Hepatocyte (in vitro differentiated cells): ENCODE data around the gene MBTPS2. TPM values are rescaled to one million over a fixed set of nuclear protein-coding genes. Genes with fewer than 3 reads are reported as not detected.

Source experiments
- DNase-seq: peaks from one replicate; pipeline ENCODE4 v3.0.0-alpha.2; 2016; ENCODE audit warnings: low spot score
- H2AFZ ChIP-seq: fragments of 200-600 bp; sonication (generic); 2 replicates; pipeline ENCODE4 v1.6.0; 2016; ENCODE audit warnings: antibody characterized with exemption, mild to moderate bottlenecking
- H3K27ac ChIP-seq: fragments of 200-600 bp; sonication (generic); 2 replicates; pipeline ENCODE4 v1.5.1; 2016; ENCODE audit warnings: mild to moderate bottlenecking
- H3K27me3 ChIP-seq: fragments of 200-600 bp; sonication (generic); 2 replicates; pipeline ENCODE4 v1.6.1; 2016
- H3K36me3 ChIP-seq: fragments of 200-600 bp; sonication (generic); replicated peaks from 2 replicates; pipeline ENCODE4 v1.5.1; 2016; ENCODE audit warnings: low read depth; ENCODE audit not compliant: insufficient read depth
- H3K4me1 ChIP-seq: fragments of 200-600 bp; sonication (generic); 2 replicates; pipeline ENCODE4 v1.5.1; 2016; ENCODE audit warnings: mild to moderate bottlenecking, moderate library complexity; ENCODE audit not compliant: insufficient read depth
- H3K4me2 ChIP-seq: fragments of 200-600 bp; sonication (generic); 2 replicates; pipeline ENCODE4 v1.6.0; 2016
- H3K4me3 ChIP-seq: fragments of 200-600 bp; sonication (generic); 2 replicates; pipeline ENCODE4 v1.5.1; 2016; ENCODE audit warnings: mild to moderate bottlenecking
- H3K79me2 ChIP-seq: fragments of 200-600 bp; sonication (generic); 2 replicates; pipeline ENCODE4 v1.6.0; 2017; ENCODE audit warnings: mild to moderate bottlenecking
- H3K9me2 ChIP-seq: fragments of 200-600 bp; sonication (generic); replicated peaks from 2 replicates; pipeline ENCODE4 v1.6.0; 2017; ENCODE audit warnings: mild to moderate bottlenecking; ENCODE audit not compliant: insufficient read depth
- H3K9me3 ChIP-seq: fragments of 200-600 bp; sonication (generic); 2 replicates; pipeline ENCODE4 v1.5.1; 2016; ENCODE audit warnings: low read depth, mild to moderate bottlenecking
- H4K20me1 ChIP-seq: fragments of 200-600 bp; sonication (generic); 2 replicates; pipeline ENCODE4 v1.6.0; 2016; ENCODE audit warnings: mild to moderate bottlenecking; ENCODE audit not compliant: insufficient read depth, poor library complexity, severe bottlenecking
- EZH2 ChIP-seq: fragments of 200-600 bp; sonication (generic); IDR thresholded peaks from 2 replicates; pipeline ENCODE4 v1.6.1; 2016; ENCODE audit warnings: antibody characterized with exemption, mild to moderate bottlenecking, borderline replicate concordance
- EZH2phosphoT487 ChIP-seq: fragments of 200-600 bp; sonication (generic); IDR thresholded peaks from one replicate; pipeline ENCODE4 v1.6.1; 2018; ENCODE audit warnings: antibody characterized with exemption, mild to moderate bottlenecking, low read depth, moderate library complexity; ENCODE audit not compliant: unreplicated experiment, severe bottlenecking
- WGBS: methylation state at CpG from one replicate; pipeline ENCODE4 v1.1.6; 2016; ENCODE audit warnings: low lambda C conversion rate; ENCODE audit errors: missing lambda C conversion rate; 5-methylcytosine and 5-hydroxymethylcytosine counted together
- polyA plus RNA-seq: library from polyadenylated mRNA; unstranded; fragments of >200 nt; fragmentation: Nextera tagmentation; extraction: Ambion mirVana; gene quantifications from 2 replicates; pipeline ENCODE4 v1.2.1, GENCODE V29; 2016
- total RNA-seq: library from RNA; depleted of rRNA; stranded (reverse); fragments of >200 nt; gene quantifications from 2 replicates; pipeline ENCODE4 v1.2.3, GENCODE V29; 2014
- TF ChIP-seq, protein P1 (sequence below): fragments of 200-600 bp; sonication (generic); IDR thresholded peaks from 2 replicates; pipeline ENCODE4 v1.5.1; 2016; ENCODE audit warnings: antibody characterized with exemption, mild to moderate bottlenecking; ENCODE audit not compliant: poor library complexity

Gene MBTPS2
- total and polyA plus RNA-seq, 2 experiments from 2014 or later = 18.4 to 19.9 TPM

DNA sequence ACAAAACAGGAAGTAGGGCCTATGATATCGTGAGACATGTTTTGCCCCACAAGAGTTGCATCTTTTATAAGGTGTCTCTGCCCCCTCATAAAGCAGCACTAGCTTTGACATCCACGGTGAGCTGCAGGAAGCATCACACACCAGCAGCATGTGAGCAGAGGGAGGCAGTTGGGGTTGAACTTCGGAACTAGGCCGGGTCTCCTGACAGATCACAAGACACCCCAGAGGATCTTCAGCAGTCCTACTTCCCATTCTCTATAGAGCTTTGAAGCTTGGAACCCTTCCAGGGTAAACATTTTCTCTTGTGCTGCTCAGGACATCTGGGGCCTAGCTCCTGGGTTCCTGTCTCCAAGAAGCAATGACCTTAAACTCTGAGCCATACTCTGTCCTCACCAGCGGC, 43.8 kb downstream of the MBTPS2 start:
- H3K4me1 ChIP-seq = no peaks in the 10 kb centered on the region
- no peak overlapping the region for H3K4me3 ChIP-seq
- H3K79me2 ChIP-seq = no peaks in the 10 kb centered on the region
- no peak overlapping the region for H2AFZ ChIP-seq
- H3K9me2 ChIP-seq = no peaks in the 10 kb centered on the region
- H3K36me3 ChIP-seq = no peaks in the 10 kb centered on the region
- WGBS = 63% methylated on average over 5 of the region's 5 CpGs
- H4K20me1 ChIP-seq = no peaks in the 10 kb centered on the region
- no peaks in the 10 kb centered on the region for H3K9me3 ChIP-seq
- TF ChIP-seq, protein P1, sequence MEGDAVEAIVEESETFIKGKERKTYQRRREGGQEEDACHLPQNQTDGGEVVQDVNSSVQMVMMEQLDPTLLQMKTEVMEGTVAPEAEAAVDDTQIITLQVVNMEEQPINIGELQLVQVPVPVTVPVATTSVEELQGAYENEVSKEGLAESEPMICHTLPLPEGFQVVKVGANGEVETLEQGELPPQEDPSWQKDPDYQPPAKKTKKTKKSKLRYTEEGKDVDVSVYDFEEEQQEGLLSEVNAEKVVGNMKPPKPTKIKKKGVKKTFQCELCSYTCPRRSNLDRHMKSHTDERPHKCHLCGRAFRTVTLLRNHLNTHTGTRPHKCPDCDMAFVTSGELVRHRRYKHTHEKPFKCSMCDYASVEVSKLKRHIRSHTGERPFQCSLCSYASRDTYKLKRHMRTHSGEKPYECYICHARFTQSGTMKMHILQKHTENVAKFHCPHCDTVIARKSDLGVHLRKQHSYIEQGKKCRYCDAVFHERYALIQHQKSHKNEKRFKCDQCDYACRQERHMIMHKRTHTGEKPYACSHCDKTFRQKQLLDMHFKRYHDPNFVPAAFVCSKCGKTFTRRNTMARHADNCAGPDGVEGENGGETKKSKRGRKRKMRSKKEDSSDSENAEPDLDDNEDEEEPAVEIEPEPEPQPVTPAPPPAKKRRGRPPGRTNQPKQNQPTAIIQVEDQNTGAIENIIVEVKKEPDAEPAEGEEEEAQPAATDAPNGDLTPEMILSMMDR = no peak
- TF ChIP-seq EZH2phosphoT487 = no peak
- TF ChIP-seq EZH2 = no peak
- no peak overlapping the region for H3K27ac ChIP-seq
- peak; percentile 20 for DNase-seq
- H3K27me3 ChIP-seq = no peaks in the 10 kb centered on the region
- H3K4me2 ChIP-seq = no peak overlapping the region

DNA sequence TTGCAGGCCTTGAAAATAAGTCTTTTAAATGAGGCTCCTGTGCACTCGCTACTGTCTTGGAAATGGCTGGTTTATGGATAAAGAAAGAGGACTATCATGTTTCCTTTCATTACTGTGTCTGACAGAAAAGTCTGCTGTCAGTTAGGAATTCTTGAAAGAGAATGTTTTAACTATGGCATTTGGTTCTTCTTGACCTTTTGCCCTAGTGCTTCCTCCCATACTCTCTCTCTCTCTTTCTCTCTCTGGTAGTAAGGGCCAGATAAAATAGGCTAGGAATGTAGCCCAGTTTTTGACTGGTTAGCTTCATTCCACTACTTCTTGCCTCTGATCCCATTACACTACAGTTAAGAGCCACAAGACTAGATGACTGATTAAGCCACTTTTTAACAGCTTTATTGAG, 46.2 kb downstream of the MBTPS2 start:
- Histone ChIP-seq H3K9me2 (no peaks in the 10 kb centered on the region), H4K20me1 (no peaks in the 10 kb centered on the region), H3K36me3 (no peaks in the 10 kb centered on the region), H2AFZ (no peak overlapping the region), H3K27me3 (no peaks in the 10 kb centered on the region), H3K9me3 (no peaks in the 10 kb centered on the region), H3K4me1 (no peaks in the 10 kb centered on the region), H3K4me3 (no peak overlapping the region), H3K79me2 (no peaks in the 10 kb centered on the region), H3K27ac (no peak overlapping the region), H3K4me2 (no peak overlapping the region)
- DNase-seq = no peak
- 59% methylated on average over 1 of the region's 1 CpG for WGBS
- TF ChIP-seq EZH2 (no peak), EZH2phosphoT487 (no peak)
- TF ChIP-seq, protein P1 = no peak

DNA sequence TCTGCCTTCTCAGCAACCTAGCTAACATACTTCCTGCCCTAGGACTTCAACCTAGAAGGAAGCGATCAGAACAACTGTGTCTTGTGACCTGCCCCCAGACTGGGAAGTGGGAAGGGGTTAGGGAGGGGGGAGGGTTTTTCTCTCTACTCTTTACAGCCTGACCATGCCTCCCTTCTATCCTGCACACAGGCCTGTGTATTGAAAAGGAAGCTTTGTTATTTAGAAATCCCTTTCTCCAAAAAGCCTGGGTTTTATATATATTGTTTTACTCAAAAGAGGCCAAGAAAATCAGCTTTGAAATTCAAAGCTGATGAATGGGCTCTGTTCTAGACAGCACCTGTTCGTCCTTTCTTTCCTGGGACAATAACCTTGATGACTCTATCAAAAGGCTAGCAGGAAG, 65.9 kb downstream of the MBTPS2 start:
- no peaks in the 10 kb centered on the region for H3K9me2 ChIP-seq
- no peak overlapping the region for H3K4me3 ChIP-seq
- H3K36me3 ChIP-seq = no peaks in the 10 kb centered on the region
- no peak overlapping the region for H3K27ac ChIP-seq
- no peak overlapping the region for H2AFZ ChIP-seq
- no peaks in the 10 kb centered on the region for H3K79me2 ChIP-seq
- DNase-seq = no peak
- 66% methylated on average over 2 of the region's 2 CpGs for WGBS
- H3K9me3 ChIP-seq = no peaks in the 10 kb centered on the region
- no peaks in the 10 kb centered on the region for H3K27me3 ChIP-seq
- H3K4me1 ChIP-seq = no peaks in the 10 kb centered on the region
- no peak overlapping the region for H3K4me2 ChIP-seq
- H4K20me1 ChIP-seq = no peaks in the 10 kb centered on the region
- TF ChIP-seq, protein P1 = no peak
- TF ChIP-seq EZH2 (no peak), EZH2phosphoT487 (no peak)

DNA sequence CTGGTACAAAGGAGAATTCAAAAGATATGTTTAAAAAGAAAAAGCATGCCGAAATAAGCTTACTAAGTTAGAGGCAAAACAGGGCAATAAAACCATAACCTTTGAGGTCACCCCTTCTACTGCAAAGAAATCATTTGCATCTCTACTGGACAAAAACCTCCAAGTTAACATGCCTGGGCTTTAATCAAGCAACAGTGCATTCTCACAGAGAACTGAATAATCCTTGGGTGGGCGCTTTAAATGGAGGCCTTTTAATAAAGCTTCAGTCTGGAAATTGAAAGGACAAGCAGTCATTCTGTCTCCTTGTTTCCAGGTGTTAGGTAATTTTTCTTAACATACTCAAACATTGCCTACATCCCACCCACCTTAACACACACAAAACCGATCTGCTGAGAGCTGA, 66.5 kb downstream of the MBTPS2 start:
- no peak overlapping the region for H3K4me2 ChIP-seq
- DNase-seq = no peak
- H3K27me3 ChIP-seq = no peaks in the 10 kb centered on the region
- no peaks in the 10 kb centered on the region for H3K4me1 ChIP-seq
- TF ChIP-seq EZH2phosphoT487 (no peak), EZH2 (no peak)
- TF ChIP-seq, protein P1 = no peak
- H3K36me3 ChIP-seq = no peaks in the 10 kb centered on the region
- no peaks in the 10 kb centered on the region for H3K9me2 ChIP-seq
- no peaks in the 10 kb centered on the region for H3K79me2 ChIP-seq
- no peak overlapping the region for H3K27ac ChIP-seq
- WGBS = 63% methylated on average over 3 of the region's 3 CpGs
- no peak overlapping the region for H3K4me3 ChIP-seq
- H4K20me1 ChIP-seq = no peaks in the 10 kb centered on the region
- no peaks in the 10 kb centered on the region for H3K9me3 ChIP-seq
- no peak overlapping the region for H2AFZ ChIP-seq
